DOHH2 (cell line): Measurements from ENCODE around the gene PCCA.

Source experiments
- H3F3A ChIP-seq: fragments of 200-600 bp; sonication (generic), shearing (Covaris generic); 2 replicates; pipeline ENCODE4 v1.6.0; 2016; ENCODE audit warnings: antibody characterized with exemption, mild to moderate bottlenecking; ENCODE audit not compliant: control insufficient read depth, insufficient read depth
- H3K27ac ChIP-seq: fragments of 200-600 bp; sonication (generic); 2 replicates; pipeline ENCODE4 v1.5.1; 2014; ENCODE audit warnings: low read depth, mild to moderate bottlenecking, low read length, moderate library complexity
- H3K27me3 ChIP-seq: fragments of 200-600 bp; sonication (generic); 2 replicates; pipeline ENCODE4 v1.6.1; 2014; ENCODE audit warnings: mild to moderate bottlenecking, low read length, mixed read lengths; ENCODE audit not compliant: control insufficient read depth
- H3K36me3 ChIP-seq: fragments of 200-600 bp; sonication (generic); 2 replicates; pipeline ENCODE4 v1.6.1; 2014; ENCODE audit warnings: mild to moderate bottlenecking, low read length, moderate library complexity, mixed read lengths; ENCODE audit not compliant: control insufficient read depth
- H3K4me1 ChIP-seq: fragments of 200-600 bp; sonication (generic); 2 replicates; pipeline ENCODE4 v1.6.1; 2014; ENCODE audit warnings: mild to moderate bottlenecking, low read length, mixed read lengths; ENCODE audit not compliant: control insufficient read depth
- H3K4me2 ChIP-seq: fragments of 200-600 bp; sonication (generic); 2 replicates; pipeline ENCODE4 v1.6.0; 2014; ENCODE audit warnings: mild to moderate bottlenecking, low read length, moderate library complexity
- H3K4me3 ChIP-seq: fragments of 200-600 bp; sonication (generic); 2 replicates; pipeline ENCODE4 v1.5.1; 2014; ENCODE audit warnings: mild to moderate bottlenecking, low read length, mixed read lengths
- H3K79me2 ChIP-seq: fragments of 200-600 bp; sonication (generic); 2 replicates; pipeline ENCODE4 v1.6.1; 2014; ENCODE audit warnings: mild to moderate bottlenecking, low read length, mixed read lengths; ENCODE audit not compliant: control insufficient read depth
- H3K9me2 ChIP-seq: fragments of 200-600 bp; sonication (generic); replicated peaks from 2 replicates; pipeline ENCODE4 v1.6.1; 2014; ENCODE audit warnings: mild to moderate bottlenecking, low read length, mixed read lengths; ENCODE audit not compliant: control insufficient read depth
- H3K9me3 ChIP-seq: fragments of 200-600 bp; sonication (generic); 2 replicates; pipeline ENCODE4 v1.6.1; 2014; ENCODE audit warnings: antibody characterized with exemption, low read length, mixed read lengths; ENCODE audit not compliant: control insufficient read depth, insufficient read depth
- H4K20me1 ChIP-seq: fragments of 200-600 bp; sonication (generic); 2 replicates; pipeline ENCODE4 v1.6.0; 2014; ENCODE audit warnings: low read depth, mild to moderate bottlenecking, antibody characterized with exemption, low read length, moderate library complexity; ENCODE audit not compliant: control insufficient read depth, insufficient read depth
- EZH2phosphoT487 ChIP-seq: fragments of 200-600 bp; sonication (generic); IDR thresholded peaks from 2 replicates; pipeline ENCODE4 v1.6.1; 2017; ENCODE audit warnings: borderline replicate concordance, mild to moderate bottlenecking, antibody characterized with exemption, low read length, moderate library complexity, mixed read lengths
- TF ChIP-seq, protein P1 (sequence below): fragments of 200-600 bp; sonication (generic); IDR thresholded peaks from one replicate; pipeline ENCODE4 v1.5.1; 2014; ENCODE audit warnings: antibody characterized with exemption, mild to moderate bottlenecking, low read depth, low read length; ENCODE audit not compliant: poor library complexity, severe bottlenecking

The PCCA gene

DNA sequence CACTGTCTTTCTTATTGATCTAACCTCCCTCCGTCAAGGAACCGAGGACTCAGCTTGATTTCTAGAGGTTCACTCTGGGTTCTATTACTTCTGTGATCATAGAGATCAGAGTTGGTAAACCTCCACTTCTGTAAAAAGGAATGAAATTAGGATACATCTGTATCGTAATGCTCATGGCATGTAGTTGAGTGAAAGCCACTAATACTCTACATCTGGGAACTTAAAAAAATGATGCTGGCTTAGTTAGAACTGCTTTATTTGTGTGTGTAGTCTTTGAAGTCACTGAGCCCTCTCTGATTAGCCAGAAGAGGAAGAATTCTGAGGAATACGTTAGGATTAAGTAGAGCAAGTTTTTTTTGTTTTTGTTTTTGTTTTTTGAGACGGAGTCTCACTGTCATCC, 358.9 kb downstream of the PCCA start:
- no peaks in the 10 kb centered on the region for H4K20me1 ChIP-seq
- no peaks in the 10 kb centered on the region for H3K27me3 ChIP-seq
- no peak overlapping the region for H3K4me3 ChIP-seq
- H3K79me2 ChIP-seq = no peaks in the 10 kb centered on the region
- no peak overlapping the region for H3K4me2 ChIP-seq
- H3K9me3 ChIP-seq = no peaks in the 10 kb centered on the region
- TF ChIP-seq EZH2phosphoT487 = no peak
- TF ChIP-seq, protein P1, sequence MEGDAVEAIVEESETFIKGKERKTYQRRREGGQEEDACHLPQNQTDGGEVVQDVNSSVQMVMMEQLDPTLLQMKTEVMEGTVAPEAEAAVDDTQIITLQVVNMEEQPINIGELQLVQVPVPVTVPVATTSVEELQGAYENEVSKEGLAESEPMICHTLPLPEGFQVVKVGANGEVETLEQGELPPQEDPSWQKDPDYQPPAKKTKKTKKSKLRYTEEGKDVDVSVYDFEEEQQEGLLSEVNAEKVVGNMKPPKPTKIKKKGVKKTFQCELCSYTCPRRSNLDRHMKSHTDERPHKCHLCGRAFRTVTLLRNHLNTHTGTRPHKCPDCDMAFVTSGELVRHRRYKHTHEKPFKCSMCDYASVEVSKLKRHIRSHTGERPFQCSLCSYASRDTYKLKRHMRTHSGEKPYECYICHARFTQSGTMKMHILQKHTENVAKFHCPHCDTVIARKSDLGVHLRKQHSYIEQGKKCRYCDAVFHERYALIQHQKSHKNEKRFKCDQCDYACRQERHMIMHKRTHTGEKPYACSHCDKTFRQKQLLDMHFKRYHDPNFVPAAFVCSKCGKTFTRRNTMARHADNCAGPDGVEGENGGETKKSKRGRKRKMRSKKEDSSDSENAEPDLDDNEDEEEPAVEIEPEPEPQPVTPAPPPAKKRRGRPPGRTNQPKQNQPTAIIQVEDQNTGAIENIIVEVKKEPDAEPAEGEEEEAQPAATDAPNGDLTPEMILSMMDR = no peak
- H3K27ac ChIP-seq = no peak overlapping the region
- H3F3A ChIP-seq = no peaks in the 10 kb centered on the region
- no peaks in the 10 kb centered on the region for H3K9me2 ChIP-seq
- no peaks in the 10 kb centered on the region for H3K36me3 ChIP-seq
- no peaks in the 10 kb centered on the region for H3K4me1 ChIP-seq

DNA sequence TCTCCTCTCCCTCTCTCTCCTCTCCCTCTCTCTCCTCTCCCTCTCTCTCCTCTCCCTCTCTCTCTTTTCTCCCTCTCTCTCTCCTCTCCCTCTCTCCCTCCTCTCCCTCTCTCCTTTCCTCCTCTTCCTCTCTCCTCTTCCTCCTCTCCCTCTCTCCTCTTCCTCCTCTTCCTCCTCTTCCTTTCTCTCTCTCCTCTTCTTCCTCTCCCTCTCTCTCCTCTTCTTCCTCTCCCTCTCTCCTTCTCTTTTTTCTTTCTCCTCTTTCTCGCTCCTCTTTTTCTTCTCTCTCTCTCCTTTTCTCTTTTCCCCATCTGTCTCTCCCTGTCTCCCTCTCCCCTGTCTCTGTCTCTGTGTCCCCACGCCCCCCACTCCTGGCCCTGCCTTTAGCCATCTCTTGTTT, 363.0 kb downstream of the PCCA start:
- no peak for TF ChIP-seq EZH2phosphoT487
- TF ChIP-seq, protein P1 = no peak
- no peaks in the 10 kb centered on the region for H3K9me3 ChIP-seq
- no peaks in the 10 kb centered on the region for H3K27me3 ChIP-seq
- no peaks in the 10 kb centered on the region for H4K20me1 ChIP-seq
- H3K9me2 ChIP-seq = no peaks in the 10 kb centered on the region
- no peak overlapping the region for H3K4me3 ChIP-seq
- no peak overlapping the region for H3K4me2 ChIP-seq
- H3K36me3 ChIP-seq = no peaks in the 10 kb centered on the region
- no peaks in the 10 kb centered on the region for H3K79me2 ChIP-seq
- no peaks in the 10 kb centered on the region for H3K4me1 ChIP-seq
- no peaks in the 10 kb centered on the region for H3F3A ChIP-seq
- no peak overlapping the region for H3K27ac ChIP-seq

DNA sequence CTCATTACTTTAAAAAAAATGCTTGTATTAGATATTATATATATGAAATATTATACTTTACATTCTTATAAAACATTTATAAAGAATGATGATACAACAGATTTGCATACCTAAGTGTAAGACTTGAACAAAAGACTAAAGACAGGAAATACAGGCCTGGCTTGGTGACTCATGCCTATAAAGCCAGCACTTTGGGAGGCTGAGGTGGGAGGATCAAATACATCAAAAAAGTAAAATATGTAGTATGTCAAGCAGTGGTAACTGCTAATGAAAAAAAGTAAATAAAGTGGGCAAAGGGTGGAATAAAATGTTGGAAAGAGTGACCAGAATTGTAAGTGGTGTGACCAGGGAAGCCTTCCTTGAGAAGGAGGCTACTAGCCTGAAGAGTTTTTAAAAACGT, 366.0 kb downstream of the PCCA start:
- no peaks in the 10 kb centered on the region for H3K9me3 ChIP-seq
- no peak overlapping the region for H3K4me3 ChIP-seq
- no peaks in the 10 kb centered on the region for H4K20me1 ChIP-seq
- no peaks in the 10 kb centered on the region for H3K9me2 ChIP-seq
- no peaks in the 10 kb centered on the region for H3K27me3 ChIP-seq
- no peak overlapping the region for H3K4me2 ChIP-seq
- no peaks in the 10 kb centered on the region for H3F3A ChIP-seq
- H3K36me3 ChIP-seq = no peaks in the 10 kb centered on the region
- H3K79me2 ChIP-seq = no peaks in the 10 kb centered on the region
- no peak for TF ChIP-seq EZH2phosphoT487
- TF ChIP-seq, protein P1 = no peak
- no peaks in the 10 kb centered on the region for H3K4me1 ChIP-seq
- no peak overlapping the region for H3K27ac ChIP-seq

DNA sequence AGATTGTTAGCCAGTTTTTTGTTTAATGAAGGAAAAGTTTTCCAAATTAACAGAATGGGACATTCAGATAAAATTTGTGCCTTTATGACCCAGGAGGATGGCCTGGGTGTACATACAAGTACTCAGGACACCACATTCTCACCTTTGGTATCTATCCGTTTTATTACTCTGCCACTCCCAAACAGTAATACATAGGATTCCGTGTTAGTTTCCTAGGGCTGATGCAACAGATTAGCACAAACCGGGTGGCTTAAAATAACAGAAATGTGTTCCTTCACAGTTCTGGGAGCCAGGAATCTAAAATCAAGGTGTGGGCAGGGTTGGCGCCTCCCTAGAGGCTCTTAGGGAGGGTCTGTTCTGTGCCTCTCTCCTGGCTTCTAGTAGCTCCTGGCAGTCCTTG, 369.8 kb downstream of the PCCA start:
- Histone ChIP-seq H3K4me1 (no peaks in the 10 kb centered on the region), H3F3A (no peaks in the 10 kb centered on the region), H3K9me3 (no peaks in the 10 kb centered on the region), H3K4me2 (no peak overlapping the region), H3K79me2 (no peaks in the 10 kb centered on the region), H3K36me3 (no peaks in the 10 kb centered on the region), H3K27ac (no peak overlapping the region), H3K9me2 (no peaks in the 10 kb centered on the region), H3K4me3 (no peak overlapping the region), H3K27me3 (no peaks in the 10 kb centered on the region), H4K20me1 (no peaks in the 10 kb centered on the region)
- TF ChIP-seq, protein P1 = no peak
- no peak for TF ChIP-seq EZH2phosphoT487
